Ovary (tissue), 3 donors: Measurements from ENCODE around the gene ARMCX1.

Experiments
- CTCF ChIP-seq, 3 donors: fragments of 450-650 bp in 2 of 3; fragments of 200-600 bp in 1 of 3; IDR thresholded peaks; one replicate each; pipeline versions ENCODE4 v1.5.1 to v1.8.0; 2016 to 2022; ENCODE audit warnings: antibody characterized with exemption in 3 of 3, mild to moderate bottlenecking in 1 of 3
- POLR2A ChIP-seq: fragments of 450-650 bp; IDR thresholded peaks from one replicate; pipeline ENCODE4 v1.6.1; 2017; ENCODE audit warnings: antibody characterized with exemption, mild to moderate bottlenecking, moderate library complexity
- donor health status: DM: no; HTN: no; CAD: no.

- TF ChIP-seq CTCF (IDR thresholded peaks at IDR 0.05), result no peak
- TF ChIP-seq POLR2A, result no peak
Measured at GRCh38 chrX:101564651-101565050, 14.3 kb downstream of the ARMCX1 start.
